Measurements from ENCODE around the gene MEG3.

The MEG3 gene

GRCh38 chr14:100899884-100900771 lies 74.2 kb downstream of the MEG3 start:
- no peak for DNase-seq

GRCh38 chr14:100900837-100901390 lies 75.0 kb downstream of the MEG3 start:
- DNase-seq = no peak

GRCh38 chr14:100901391-100902183 lies 75.7 kb downstream of the MEG3 start:
- no peak for DNase-seq

- DNase-seq = no peak
Observed at GRCh38 chr14:100902295-100903133, 76.6 kb downstream of the MEG3 start.

GRCh38 chr14:100903134-100903468 lies 77.2 kb downstream of the MEG3 start:
- DNase-seq = no peak

GRCh38 chr14:100903672-100904185 lies 77.8 kb downstream of the MEG3 start, which contains the start of gene RTL1:
Gene RTL1, minus strand, starts transcription at chr14:100903722. Its CDS starts 18,934 bp downstream, at chr14:100884788.
- no peak for DNase-seq

GRCh38 chr14:100904307-100905087 lies 78.6 kb downstream of the MEG3 start:
- no peak for DNase-seq

- no peak for DNase-seq
Observed at GRCh38 chr14:100905166-100905565, 79.2 kb downstream of the MEG3 start.

- no peak for DNase-seq
Observed at GRCh38 chr14:100906420-100906819, 80.5 kb downstream of the MEG3 start.

- DNase-seq = no peak
Observed at GRCh38 chr14:100907240-100907639, 81.3 kb downstream of the MEG3 start.

GRCh38 chr14:100909439-100909838 lies 83.5 kb downstream of the MEG3 start:
- DNase-seq = no peak
